ENCODE results near the gene SESTD1. TPM values are rescaled to one million over a fixed set of nuclear protein-coding genes. Genes with fewer than 3 reads are reported as not detected.

SESTD1 gene
- total and polyA plus RNA-seq, 2 of the 13 experiments (the other 11 are each of a cell fraction or from before 2014, with no cell fraction given), result 74.4 to 101 TPM

GRCh38 chr2:179265082-179265510 lies 464 bp upstream of the SESTD1 start (continued):
- TF ChIP-seq ELK4 (CRISPR knock-in tag; IDR thresholded peaks at IDR 0.05; ENCODE audit: borderline replicate concordance) (no peak), KDM5A (IDR thresholded peaks at IDR 0.05; ENCODE audit: borderline replicate concordance, low read length) (no peak), CHD4 (IDR thresholded peaks at IDR 0.05; ENCODE audit: borderline replicate concordance, low read length) (no peak), NCOR1 (IDR thresholded peaks at IDR 0.05; ENCODE audit: borderline replicate concordance, low read length) (peak; percentile 13), HNRNPK (IDR thresholded peaks at IDR 0.05; ENCODE audit: low read depth, low read length, poor library complexity, severe bottlenecking) (no peak), ZNF17 (CRISPR knock-in tag; IDR thresholded peaks at IDR 0.05) (no peak), TOE1 (CRISPR knock-in tag; IDR thresholded peaks at IDR 0.05) (no peak), MTA1 (CRISPR knock-in tag; IDR thresholded peaks at IDR 0.05; ENCODE audit: borderline replicate concordance) (no peak; the same call in 1 of the 2 replicates), RARA (CRISPR knock-in tag; IDR thresholded peaks at IDR 0.05) (no peak), ZSCAN21 (CRISPR knock-in tag; IDR thresholded peaks at IDR 0.05; ENCODE audit: borderline replicate concordance) (no peak), PHF20 (CRISPR knock-in tag; IDR thresholded peaks at IDR 0.05) (no peak), CENPX (CRISPR knock-in tag; IDR thresholded peaks at IDR 0.05) (no peak), ZNF784 (CRISPR knock-in tag; IDR thresholded peaks at IDR 0.05; ENCODE audit: borderline replicate concordance) (no peak), AGO2 (optimal IDR thresholded peaks at IDR 0.05; ENCODE audit: low read depth, low read length) (no peak), ZNF235 (CRISPR knock-in tag; IDR thresholded peaks at IDR 0.05; ENCODE audit: borderline replicate concordance) (no peak), PREB (CRISPR knock-in tag; IDR thresholded peaks at IDR 0.05) (no peak), GATA4 (IDR thresholded peaks at IDR 0.05; ENCODE audit: borderline replicate concordance, low read depth) (no peak), NCOA5 (CRISPR knock-in tag; IDR thresholded peaks at IDR 0.05) (no peak), NCOA1 (CRISPR knock-in tag; IDR thresholded peaks at IDR 0.05) (no peak), ZNF460 (CRISPR knock-in tag; IDR thresholded peaks at IDR 0.05; ENCODE audit: borderline replicate concordance) (no peak), ZNF670 (CRISPR knock-in tag; IDR thresholded peaks at IDR 0.05; ENCODE audit: borderline replicate concordance) (peak; percentile 37; the same call in 1 of the 2 replicates)
- TF ChIP-seq, protein P1, sequence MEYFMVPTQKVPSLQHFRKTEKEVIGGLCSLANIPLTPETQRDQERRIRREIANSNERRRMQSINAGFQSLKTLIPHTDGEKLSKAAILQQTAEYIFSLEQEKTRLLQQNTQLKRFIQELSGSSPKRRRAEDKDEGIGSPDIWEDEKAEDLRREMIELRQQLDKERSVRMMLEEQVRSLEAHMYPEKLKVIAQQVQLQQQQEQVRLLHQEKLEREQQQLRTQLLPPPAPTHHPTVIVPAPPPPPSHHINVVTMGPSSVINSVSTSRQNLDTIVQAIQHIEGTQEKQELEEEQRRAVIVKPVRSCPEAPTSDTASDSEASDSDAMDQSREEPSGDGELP (IDR thresholded peaks at IDR 0.05; ENCODE audit: borderline replicate concordance, low read depth), result no peak
- TF ChIP-seq, protein P2, sequence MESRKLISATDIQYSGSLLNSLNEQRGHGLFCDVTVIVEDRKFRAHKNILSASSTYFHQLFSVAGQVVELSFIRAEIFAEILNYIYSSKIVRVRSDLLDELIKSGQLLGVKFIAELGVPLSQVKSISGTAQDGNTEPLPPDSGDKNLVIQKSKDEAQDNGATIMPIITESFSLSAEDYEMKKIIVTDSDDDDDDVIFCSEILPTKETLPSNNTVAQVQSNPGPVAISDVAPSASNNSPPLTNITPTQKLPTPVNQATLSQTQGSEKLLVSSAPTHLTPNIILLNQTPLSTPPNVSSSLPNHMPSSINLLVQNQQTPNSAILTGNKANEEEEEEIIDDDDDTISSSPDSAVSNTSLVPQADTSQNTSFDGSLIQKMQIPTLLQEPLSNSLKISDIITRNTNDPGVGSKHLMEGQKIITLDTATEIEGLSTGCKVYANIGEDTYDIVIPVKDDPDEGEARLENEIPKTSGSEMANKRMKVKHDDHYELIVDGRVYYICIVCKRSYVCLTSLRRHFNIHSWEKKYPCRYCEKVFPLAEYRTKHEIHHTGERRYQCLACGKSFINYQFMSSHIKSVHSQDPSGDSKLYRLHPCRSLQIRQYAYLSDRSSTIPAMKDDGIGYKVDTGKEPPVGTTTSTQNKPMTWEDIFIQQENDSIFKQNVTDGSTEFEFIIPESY (CRISPR knock-in tag; IDR thresholded peaks at IDR 0.05), result peak; percentile 43; the same call in 1 of the 2 replicates
- TF ChIP-seq, protein P3, sequence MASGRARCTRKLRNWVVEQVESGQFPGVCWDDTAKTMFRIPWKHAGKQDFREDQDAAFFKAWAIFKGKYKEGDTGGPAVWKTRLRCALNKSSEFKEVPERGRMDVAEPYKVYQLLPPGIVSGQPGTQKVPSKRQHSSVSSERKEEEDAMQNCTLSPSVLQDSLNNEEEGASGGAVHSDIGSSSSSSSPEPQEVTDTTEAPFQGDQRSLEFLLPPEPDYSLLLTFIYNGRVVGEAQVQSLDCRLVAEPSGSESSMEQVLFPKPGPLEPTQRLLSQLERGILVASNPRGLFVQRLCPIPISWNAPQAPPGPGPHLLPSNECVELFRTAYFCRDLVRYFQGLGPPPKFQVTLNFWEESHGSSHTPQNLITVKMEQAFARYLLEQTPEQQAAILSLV (CRISPR knock-in tag; IDR thresholded peaks at IDR 0.05; ENCODE audit: borderline replicate concordance), result no peak

Data from HepG2 (cell line).